Neuronal stem cell (in vitro differentiated cells): ENCODE data around the gene FAIM2.

Experiments
- DNase-seq: peaks from one replicate; pipeline ENCODE4 v3.0.0-alpha.2; 2013; ENCODE audit warnings: low spot score
- H2AFZ ChIP-seq: one replicate; pipeline ENCODE4 v1.6.1; 2013; ENCODE audit warnings: mild to moderate bottlenecking, low read length, inconsistent platforms
- H2AK5ac ChIP-seq: 2 replicates; pipeline ENCODE4 v1.6.1; 2013; ENCODE audit warnings: low read depth, mild to moderate bottlenecking, inconsistent platforms, low read length, moderate library complexity, mixed read lengths
- H2BK120ac ChIP-seq: 2 replicates; pipeline ENCODE4 v1.6.1; 2013; ENCODE audit warnings: low read depth, mild to moderate bottlenecking, inconsistent platforms, low read length, moderate library complexity, mixed read lengths
- H2BK12ac ChIP-seq: one replicate; pipeline ENCODE4 v1.6.1; 2013; ENCODE audit warnings: low read length, inconsistent platforms
- H2BK15ac ChIP-seq: 2 replicates; pipeline ENCODE4 v1.6.1; 2013; ENCODE audit warnings: mild to moderate bottlenecking, low read length, inconsistent platforms, mixed read lengths
- H2BK5ac ChIP-seq: one replicate; pipeline ENCODE4 v1.6.1; 2013; ENCODE audit warnings: inconsistent platforms, mild to moderate bottlenecking, low read length, moderate library complexity
- H3K14ac ChIP-seq: one replicate; pipeline ENCODE4 v1.6.1; 2013; ENCODE audit warnings: low read length, inconsistent platforms
- H3K18ac ChIP-seq: 2 replicates; pipeline ENCODE4 v1.6.1; 2013; ENCODE audit warnings: low read length, inconsistent platforms
- H3K23ac ChIP-seq: 2 replicates; pipeline ENCODE4 v1.6.1; 2013; ENCODE audit warnings: low read depth, mild to moderate bottlenecking, mixed read lengths, low read length, inconsistent platforms; ENCODE audit not compliant: poor library complexity
- H3K27ac ChIP-seq: replicated peaks from 3 replicates; pipeline ENCODE4 v1.5.1; 2013; ENCODE audit warnings: low read length, inconsistent platforms
- H3K27me3 ChIP-seq, 3 experiments: 2 replicates each; pipeline ENCODE4 v1.6.1; 2013; ENCODE audit warnings: low read length in 3 of 3, mild to moderate bottlenecking in 2 of 3, inconsistent platforms in 1 of 3, low read depth in 1 of 3, mixed read lengths in 1 of 3, moderate library complexity in 1 of 3; ENCODE audit not compliant: control insufficient read depth in 3 of 3, insufficient read depth in 3 of 3
- H3K36me3 ChIP-seq, 2 donors: replicated peaks in 1 of 2; 2 replicates each; pipeline ENCODE4 v1.6.1; 2013; ENCODE audit warnings: low read length in 2 of 2; ENCODE audit not compliant: control insufficient read depth in 2 of 2, insufficient read depth in 2 of 2
- H3K4ac ChIP-seq: 2 replicates; pipeline ENCODE4 v1.6.1; 2013; ENCODE audit warnings: inconsistent platforms, mild to moderate bottlenecking, low read length, moderate library complexity
- H3K4me1 ChIP-seq, 2 donors: 1 replicate in 1 of 2; 2 replicates in 1 of 2; pipeline ENCODE4 v1.6.1; 2013; ENCODE audit warnings: low read length in 2 of 2, low read depth in 1 of 2; ENCODE audit not compliant: control insufficient read depth in 2 of 2, insufficient read depth in 1 of 2
- H3K4me2 ChIP-seq: one replicate; pipeline ENCODE4 v1.6.1; 2013; ENCODE audit warnings: mild to moderate bottlenecking, low read length, inconsistent platforms; ENCODE audit not compliant: insufficient read depth, poor library complexity, severe bottlenecking
- H3K4me3 ChIP-seq, 2 donors: 2 replicates each; pipeline ENCODE4 v1.5.1; 2013; ENCODE audit warnings: low read length in 2 of 2, mild to moderate bottlenecking in 2 of 2, inconsistent platforms in 1 of 2, moderate library complexity in 1 of 2
- H3K79me1 ChIP-seq: one replicate; pipeline ENCODE4 v1.6.1; 2013; ENCODE audit warnings: low read depth, mild to moderate bottlenecking, inconsistent platforms, low read length, moderate library complexity
- H3K9ac ChIP-seq: one replicate; pipeline ENCODE4 v1.6.1; 2013; ENCODE audit warnings: mild to moderate bottlenecking, low read depth, low read length, inconsistent platforms; ENCODE audit not compliant: poor library complexity
- H3K9me3 ChIP-seq, 2 donors: replicated peaks in 1 of 2; 2 replicates each; pipeline versions ENCODE3 to v1.6.1; 2013; ENCODE audit warnings: low read length in 2 of 2, mild to moderate bottlenecking in 2 of 2, inconsistent platforms in 1 of 2, low read depth in 1 of 2, mixed read lengths in 1 of 2, moderate library complexity in 1 of 2; ENCODE audit not compliant: control insufficient read depth in 2 of 2, insufficient read depth in 1 of 2
- H4K8ac ChIP-seq: one replicate; pipeline ENCODE4 v1.6.1; 2013; ENCODE audit warnings: low read depth, mild to moderate bottlenecking, inconsistent platforms, low read length, moderate library complexity
- H4K91ac ChIP-seq: one replicate; pipeline ENCODE4 v1.6.1; 2013; ENCODE audit warnings: low read length, low read depth, mild to moderate bottlenecking, inconsistent platforms; ENCODE audit not compliant: poor library complexity
- WGBS, 2 donors: extraction: QIAGEN DNeasy Blood & Tissue Kit; methylation state at CpG; one replicate each; pipeline ENCODE4 v1.1.7; 2013; ENCODE audit warnings: missing lambda C conversion rate in 2 of 2, mixed read lengths in 1 of 2; ENCODE audit not compliant: insufficient read length in 2 of 2, insufficient replicate concordance in 1 of 2; ENCODE audit errors: extremely low coverage in 2 of 2; 5-methylcytosine and 5-hydroxymethylcytosine counted together

FAIM2 gene

GRCh38 chr12:49824416-49824815, 79.3 kb downstream of the FAIM2 start:
- no peaks in the 10 kb centered on the region for H3K27me3 ChIP-seq
- H2AFZ ChIP-seq = no peak overlapping the region
- H4K91ac ChIP-seq = no peak overlapping the region
- H2AK5ac ChIP-seq = no peak overlapping the region
- no peak overlapping the region for H3K27ac ChIP-seq
- H3K4ac ChIP-seq = no peak overlapping the region
- no peak overlapping the region for H3K18ac ChIP-seq
- no peak overlapping the region for H3K9ac ChIP-seq
- no peak overlapping the region for H3K23ac ChIP-seq
- no peak overlapping the region for H2BK5ac ChIP-seq
- DNase-seq = no peak
- H3K79me1 ChIP-seq = peaks cover 8% of the 10 kb centered on the region
- H2BK15ac ChIP-seq = no peak overlapping the region
- no peak overlapping the region for H2BK120ac ChIP-seq
- H2BK12ac ChIP-seq = no peak overlapping the region
- no peak overlapping the region for H3K4me3 ChIP-seq
- peaks cover 29 to 34% of the 10 kb centered on the region in 2 donors for H3K4me1 ChIP-seq
- no CpG with 5 or more reads among the region's 8 CpGs for WGBS, 2 donors
- H4K8ac ChIP-seq = no peak overlapping the region
- H3K4me2 ChIP-seq = no peak overlapping the region
- H3K9me3 ChIP-seq = peaks cover 0 to 2% of the 10 kb centered on the region in 2 donors
- peaks cover 0 to 21% of the 10 kb centered on the region in 2 donors for H3K36me3 ChIP-seq
- H3K14ac ChIP-seq = no peak overlapping the region

DNA sequence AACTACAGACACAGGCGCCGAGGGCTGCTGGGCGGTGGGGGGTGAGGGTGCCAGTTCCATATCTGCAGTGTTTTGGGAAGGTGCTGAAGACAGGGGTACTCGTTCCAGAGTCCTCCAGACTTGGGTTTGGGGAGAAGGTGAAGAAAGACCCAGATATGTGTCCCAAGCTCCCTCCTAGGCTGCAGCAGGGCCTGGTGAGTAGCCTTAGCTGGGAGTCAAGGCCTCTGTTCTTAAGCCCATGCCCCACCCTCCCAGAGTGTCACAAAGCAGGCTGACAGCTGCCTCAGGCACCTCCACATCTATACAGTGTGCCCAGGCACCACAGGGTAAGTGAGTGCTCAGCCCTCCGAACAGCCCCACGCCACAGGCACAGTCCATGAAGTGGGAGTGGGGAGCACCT, 79.7 kb downstream of the FAIM2 start:
- H3K4me2 ChIP-seq = no peak overlapping the region
- DNase-seq = no peak
- H3K27ac ChIP-seq = no peak overlapping the region
- no peak overlapping the region for H3K23ac ChIP-seq
- WGBS, 2 donors = no CpG with 5 or more reads among the region's 6 CpGs
- no peak overlapping the region for H2BK12ac ChIP-seq
- H3K9me3 ChIP-seq = peaks cover 0 to 2% of the 10 kb centered on the region in 2 donors
- H2BK15ac ChIP-seq = no peak overlapping the region
- no peak overlapping the region for H4K8ac ChIP-seq
- H3K79me1 ChIP-seq = peaks cover 8% of the 10 kb centered on the region
- H3K14ac ChIP-seq = no peak overlapping the region
- H3K9ac ChIP-seq = no peak overlapping the region
- H2AFZ ChIP-seq = no peak overlapping the region
- no peak overlapping the region for H4K91ac ChIP-seq
- H3K18ac ChIP-seq = no peak overlapping the region
- peaks cover 27 to 34% of the 10 kb centered on the region in 2 donors for H3K4me1 ChIP-seq
- no peak overlapping the region for H2BK5ac ChIP-seq
- H2BK120ac ChIP-seq = no peak overlapping the region
- H3K4me3 ChIP-seq = no peak overlapping the region
- H2AK5ac ChIP-seq = no peak overlapping the region
- H3K27me3 ChIP-seq = no peaks in the 10 kb centered on the region
- no peak overlapping the region for H3K4ac ChIP-seq
- peaks cover 0 to 21% of the 10 kb centered on the region in 2 donors for H3K36me3 ChIP-seq

DNA sequence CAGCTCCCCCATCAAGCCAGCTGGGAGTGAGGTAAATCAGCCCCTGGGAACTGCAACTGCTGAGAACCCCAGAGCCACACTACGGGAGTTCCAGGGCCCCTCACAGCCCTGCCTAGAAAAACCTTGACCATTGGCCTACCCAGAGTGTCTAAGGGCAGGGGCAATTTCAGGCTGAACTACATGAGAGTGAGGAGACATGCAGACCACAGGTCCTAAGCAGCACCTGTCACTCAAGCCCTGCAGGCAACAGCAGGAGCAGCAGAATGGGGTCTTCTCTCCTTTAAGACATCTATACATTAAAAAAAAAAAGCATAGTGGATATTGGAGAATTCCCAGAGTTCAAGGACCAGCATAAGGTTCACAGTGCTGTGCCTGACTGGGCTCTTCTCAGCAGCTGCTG, 80.3 kb downstream of the FAIM2 start:
- Histone ChIP-seq H2BK12ac (no peak overlapping the region), H4K91ac (no peak overlapping the region), H2BK15ac (no peak overlapping the region), H3K4ac (no peak overlapping the region), H3K9ac (no peak overlapping the region), H4K8ac (no peak overlapping the region), H3K14ac (no peak overlapping the region), H3K9me3 (peaks cover 0 to 2% of the 10 kb centered on the region in 2 donors), H3K4me2 (no peak overlapping the region), H2AK5ac (no peak overlapping the region), H3K36me3 (peaks cover 0 to 21% of the 10 kb centered on the region in 2 donors), H3K27me3 (no peaks in the 10 kb centered on the region), H2AFZ (no peak overlapping the region), H2BK120ac (no peak overlapping the region), H3K27ac (no peak overlapping the region), H2BK5ac (no peak overlapping the region), H3K18ac (no peak overlapping the region), H3K4me3 (no peak overlapping the region), H3K79me1 (peaks cover 8% of the 10 kb centered on the region), H3K4me1 (peaks cover 24 to 34% of the 10 kb centered on the region in 2 donors), H3K23ac (no peak overlapping the region)
- DNase-seq = no peak
- WGBS, 2 donors = no CpG with 5 or more reads among the region's 1 CpG

GRCh38 chr12:49821373-49822287, 82.1 kb downstream of the FAIM2 start:
- no peak overlapping the region for H3K14ac ChIP-seq
- no peak overlapping the region for H4K91ac ChIP-seq
- no peak overlapping the region for H3K4me2 ChIP-seq
- H3K9ac ChIP-seq = no peak overlapping the region
- no peak overlapping the region for H3K27ac ChIP-seq
- H3K36me3 ChIP-seq = peaks cover 0 to 25% of the 10 kb centered on the region in 2 donors
- H2BK12ac ChIP-seq = no peak overlapping the region
- no peak overlapping the region for H2BK120ac ChIP-seq
- no CpG with 5 or more reads among the region's 10 CpGs for WGBS, 2 donors
- no peak for DNase-seq
- H3K79me1 ChIP-seq = peaks cover 8% of the 10 kb centered on the region
- no peak overlapping the region for H3K4ac ChIP-seq
- no peaks in the 10 kb centered on the region for H3K27me3 ChIP-seq
- H2AK5ac ChIP-seq = no peak overlapping the region
- peaks cover 18 to 25% of the 10 kb centered on the region in 2 donors for H3K4me1 ChIP-seq
- H3K9me3 ChIP-seq = peaks cover 0 to 2% of the 10 kb centered on the region in 2 donors
- no peak overlapping the region for H4K8ac ChIP-seq
- no peak overlapping the region for H3K23ac ChIP-seq
- no peak overlapping the region for H3K4me3 ChIP-seq
- no peak overlapping the region for H2BK5ac ChIP-seq
- H2AFZ ChIP-seq = no peak overlapping the region
- no peak overlapping the region for H3K18ac ChIP-seq
- no peak overlapping the region for H2BK15ac ChIP-seq
